GM12878 (cell line): ENCODE data around the gene EDEM3. TPM values are rescaled to one million over a fixed set of nuclear protein-coding genes. Genes with fewer than 3 reads are reported as not detected.

Source experiments
- ATAC-seq: fragments of 200-7000 bp; cut with Tn5 transposase; 3 replicates; pipeline ENCODE4 v1.9.1; 2020; ENCODE audit warnings: mild to moderate bottlenecking, moderate library complexity
- BruUV-seq: library from RNA; stranded (reverse); fragments of 400-500 nt; replicated peaks from 2 replicates; lab custom pipeline; 2021; lab: Mats Ljungman, UMichigan
- CTCF ChIA-PET: fragments of 300-600 bp; sonication (Branson Sonifier 250); formaldehyde crosslinking; extraction: SDS; loops from one replicate; lab custom pipeline; 2021; ENCODE audit warnings: inconsistent platforms; lab: Yijun Ruan, JAX
- POLR2A ChIA-PET: fragments of 350-600 bp; formaldehyde crosslinking; extraction: SDS; loops from one replicate; lab custom pipeline; 2021; ENCODE audit warnings: inconsistent platforms; lab: Charles Lee
- RAD21 ChIA-PET: fragments of 300-600 bp; sonication (Branson Sonifier 250); formaldehyde crosslinking; loops from one replicate; lab custom pipeline; 2023; ENCODE audit warnings: antibody characterized with exemption; ENCODE audit not compliant: unreplicated experiment; lab: Charles Lee
- SMC1A ChIA-PET: fragments of 300-600 bp; sonication (Branson Sonifier 250); formaldehyde crosslinking; loops from one replicate; lab custom pipeline; 2023; ENCODE audit not compliant: unreplicated experiment, uncharacterized antibody; lab: Charles Lee
- DNase-seq: peaks from one replicate; pipeline ENCODE4 v3.0.0-alpha.2; 2011; ENCODE audit warnings: low read depth, low spot score
- FAIRE-seq: peaks from 3 replicates; lab custom pipeline; 2011; peaks lifted over from hg19 to GRCh38; lab: Jason Lieb, UNC
- H2AFZ ChIP-seq: 2 replicates; pipeline ENCODE4 v1.6.0; 2011; ENCODE audit warnings: low read depth, low read length, control low read depth; ENCODE audit not compliant: control insufficient read depth
- H3K27ac ChIP-seq: 2 replicates; pipeline ENCODE4 v1.5.1; 2011; ENCODE audit warnings: control low read depth; ENCODE audit not compliant: control insufficient read depth, insufficient read depth
- H3K27me3 ChIP-seq, 2 experiments: replicated peaks in 1 of 2; 2 replicates each; pipeline versions ENCODE4 v1.6.0 to v1.6.1; 2011; ENCODE audit warnings: low read length in 1 of 2; ENCODE audit not compliant: control insufficient read depth in 2 of 2, insufficient read depth in 2 of 2
- H3K36me3 ChIP-seq, 2 experiments: 2 replicates each; pipeline ENCODE4 v1.5.1; 2011; ENCODE audit warnings: low read length in 1 of 2; ENCODE audit not compliant: control insufficient read depth in 2 of 2, insufficient read depth in 2 of 2
- H3K4me1 ChIP-seq: 2 replicates; pipeline ENCODE4 v1.6.1; 2011; ENCODE audit warnings: mild to moderate bottlenecking, low read length, moderate library complexity, mixed read lengths; ENCODE audit not compliant: control insufficient read depth, insufficient read depth
- H3K4me2 ChIP-seq: 2 replicates; pipeline ENCODE4 v1.6.0; 2011; ENCODE audit warnings: control low read depth; ENCODE audit not compliant: control insufficient read depth, insufficient read depth
- H3K4me3 ChIP-seq: fragments of 200-600 bp; sonication (generic); 2 replicates; pipeline ENCODE4 v1.5.1; 2016
- H3K79me2 ChIP-seq: 2 replicates; pipeline ENCODE4 v1.6.0; 2011; ENCODE audit warnings: low read length; ENCODE audit not compliant: control insufficient read depth, insufficient read depth
- H3K9ac ChIP-seq: 2 replicates; pipeline ENCODE4 v1.8.0; 2011; ENCODE audit warnings: low read length, control low read depth, mixed read lengths; ENCODE audit not compliant: control insufficient read depth, insufficient read depth
- H3K9me3 ChIP-seq: replicated peaks from 3 replicates; pipeline ENCODE4 v1.5.1; 2011; ENCODE audit warnings: mild to moderate bottlenecking, low read length; ENCODE audit not compliant: control insufficient read depth, insufficient read depth
- H4K20me1 ChIP-seq: 2 replicates; pipeline ENCODE4 v1.6.0; 2011; ENCODE audit not compliant: control insufficient read depth, insufficient read depth
- BACH1 ChIP-seq: fragments of 450-650 bp; IDR thresholded peaks from 2 replicates; pipeline ENCODE4 v1.6.1; 2017; ENCODE audit warnings: mild to moderate bottlenecking, borderline replicate concordance
- DPF2 ChIP-seq: fragments of 450-650 bp; IDR thresholded peaks from 2 replicates; pipeline ENCODE4 v1.6.1; 2017; ENCODE audit warnings: mild to moderate bottlenecking
- KDM1A ChIP-seq: fragments of 200-600 bp; sonication (generic); IDR thresholded peaks from 2 replicates; pipeline ENCODE4 v1.6.1; 2016; ENCODE audit warnings: borderline replicate concordance
- RUNX3 ChIP-seq: IDR thresholded peaks from 2 replicates; pipeline ENCODE4 v1.6.1; 2012; ENCODE audit warnings: low read length, inconsistent platforms
- SKIL ChIP-seq: fragments of 450-650 bp; IDR thresholded peaks from 2 replicates; pipeline ENCODE4 v1.6.1; 2017; ENCODE audit warnings: mild to moderate bottlenecking, low read depth, inconsistent platforms; ENCODE audit not compliant: poor library complexity, severe bottlenecking
- USF1 ChIP-seq: IDR thresholded peaks from 2 replicates; pipeline ENCODE4 v1.6.1; 2011; ENCODE audit warnings: borderline replicate concordance, low read depth, mild to moderate bottlenecking, moderate library complexity, mixed read lengths, low read length; ENCODE audit not compliant: insufficient read depth; ENCODE audit errors: extremely low read length
- WGBS: methylation state at CpG from one replicate; pipeline ENCODE4 v1.1.6; 2016; ENCODE audit warnings: low lambda C conversion rate; ENCODE audit not compliant: insufficient replicate concordance, insufficient coverage; ENCODE audit errors: missing lambda C conversion rate; 5-methylcytosine and 5-hydroxymethylcytosine counted together
- in situ Hi-C: fragments of 300-500 bp; cut with MboI; formaldehyde crosslinking; loops from 9 replicates; pipeline ENCODE4 v1.14.3; 2018; ENCODE audit warnings: mixed read lengths
- intact Hi-C: fragments of 100-400 bp; cut with micrococcal nuclease; formaldehyde crosslinking; loops from one replicate; pipeline ENCODE4 v1.14.2; 2022; ENCODE audit not compliant: unreplicated experiment
- polyA plus RNA-seq, 11 experiments: library from polyadenylated mRNA; depleted of rRNA in 4 of 11; unstranded in 6 of 11; stranded (reverse) in 5 of 11; fragments of >200 nt; fragmentation: Nextera tagmentation in 4 of 11; fragmentation: Illumina TruSeq in 1 of 11; extraction: Ambion mirVana in 4 of 11; extraction: Trizol in 1 of 11; gene quantifications; 1 replicate in 1 of 11; 2 replicates in 10 of 11; pipeline versions ENCODE4 v1.2.1 to v1.2.3, GENCODE V29; 2011 to 2016; ENCODE audit warnings: inconsistent platforms in 2 of 11, missing spikeins in 2 of 11, low read depth in 1 of 11
- total RNA-seq, 4 experiments: library from RNA; depleted of rRNA in 3 of 4; stranded (reverse); fragments of >200 nt in 3 of 4; fragmentation: Illumina TruSeq in 1 of 4; extraction: Trizol in 1 of 4; gene quantifications; 2 replicates each; pipeline versions ENCODE4 v1.2.1 to v1.2.3, GENCODE V29; 2013 to 2021
- TF ChIP-seq, protein P1 (sequence below): fragments of 450-650 bp; IDR thresholded peaks from 2 replicates; pipeline ENCODE4 v1.6.1; 2017; ENCODE audit warnings: mild to moderate bottlenecking, moderate library complexity
- TF ChIP-seq, protein P2 (sequence below): fragments of 150-350 bp; IDR thresholded peaks from 2 replicates; pipeline ENCODE4 v1.6.1; 2016; ENCODE audit warnings: low read depth, low read length
- TF ChIP-seq, protein P3 (sequence below): fragments of 450-650 bp; IDR thresholded peaks from 2 replicates; pipeline ENCODE4 v1.6.1; 2018; ENCODE audit warnings: mild to moderate bottlenecking, low read depth, moderate library complexity; ENCODE audit not compliant: partially characterized antibody

Gene EDEM3
- total and polyA plus RNA-seq, 10 of the 15 experiments (the other 5 are each of a cell fraction or from before 2014, with no cell fraction given), result 6.4 to 19.3 (median 14.3) TPM

GRCh38 chr1:184788970-184789369, 34.3 kb upstream of the EDEM3 start:
- ChIA-PET CTCF (interaction anchor here (0.9 to 1.4 kb wide), 2 partner anchors 10 to 16 kb away, joined by 3 to 9 read pairs; no protein-coding TSS in a partner anchor), RAD21 (interaction anchor here (0.5 to 0.6 kb wide), 2 partner anchors 34 to 765 kb away, joined by 3 to 4 read pairs; partner anchors contain the start of gene EDEM3), POLR2A (interaction anchor here (0.6 to 1.0 kb wide), 2 partner anchors 10 to 184 kb away, joined by 3 read pairs; no protein-coding TSS in a partner anchor), SMC1A (interaction anchor here (1.1 to 1.4 kb wide), 4 partner anchors 13 to 53 kb away, joined by 3 to 5 read pairs (median 3); no protein-coding TSS in a partner anchor)
- H4K20me1 ChIP-seq, result no peaks in the 10 kb centered on the region
- H3K4me2 ChIP-seq, result no peak overlapping the region
- DNase-seq (no peak), FAIRE-seq (no peak), ATAC-seq (no peak)
- H3K27ac ChIP-seq, result no peak overlapping the region
- no peaks in the 10 kb centered on the region for H3K27me3 ChIP-seq
- no peaks in the 10 kb centered on the region for H3K36me3 ChIP-seq
- H3K4me3 ChIP-seq, result no peak overlapping the region
- no peak overlapping the region for H2AFZ ChIP-seq
- intact Hi-C loops (no loop called here), in situ Hi-C loops (no loop called here)
- 97% methylated on average over 2 of the region's 2 CpGs for WGBS
- H3K4me1 ChIP-seq, result peaks cover 3% of the 10 kb centered on the region
- no peaks in the 10 kb centered on the region for H3K79me2 ChIP-seq
- no TSS peak for BruUV-seq
- no peak overlapping the region for H3K9ac ChIP-seq
- H3K9me3 ChIP-seq, result peaks cover 5% of the 10 kb centered on the region; the same call in 1 of the 3 replicates
- TF ChIP-seq SKIL (no peak), DPF2 (no peak), RUNX3 (no peak), BACH1 (no peak), USF1 (no peak), KDM1A (no peak)
- TF ChIP-seq, protein P1, sequence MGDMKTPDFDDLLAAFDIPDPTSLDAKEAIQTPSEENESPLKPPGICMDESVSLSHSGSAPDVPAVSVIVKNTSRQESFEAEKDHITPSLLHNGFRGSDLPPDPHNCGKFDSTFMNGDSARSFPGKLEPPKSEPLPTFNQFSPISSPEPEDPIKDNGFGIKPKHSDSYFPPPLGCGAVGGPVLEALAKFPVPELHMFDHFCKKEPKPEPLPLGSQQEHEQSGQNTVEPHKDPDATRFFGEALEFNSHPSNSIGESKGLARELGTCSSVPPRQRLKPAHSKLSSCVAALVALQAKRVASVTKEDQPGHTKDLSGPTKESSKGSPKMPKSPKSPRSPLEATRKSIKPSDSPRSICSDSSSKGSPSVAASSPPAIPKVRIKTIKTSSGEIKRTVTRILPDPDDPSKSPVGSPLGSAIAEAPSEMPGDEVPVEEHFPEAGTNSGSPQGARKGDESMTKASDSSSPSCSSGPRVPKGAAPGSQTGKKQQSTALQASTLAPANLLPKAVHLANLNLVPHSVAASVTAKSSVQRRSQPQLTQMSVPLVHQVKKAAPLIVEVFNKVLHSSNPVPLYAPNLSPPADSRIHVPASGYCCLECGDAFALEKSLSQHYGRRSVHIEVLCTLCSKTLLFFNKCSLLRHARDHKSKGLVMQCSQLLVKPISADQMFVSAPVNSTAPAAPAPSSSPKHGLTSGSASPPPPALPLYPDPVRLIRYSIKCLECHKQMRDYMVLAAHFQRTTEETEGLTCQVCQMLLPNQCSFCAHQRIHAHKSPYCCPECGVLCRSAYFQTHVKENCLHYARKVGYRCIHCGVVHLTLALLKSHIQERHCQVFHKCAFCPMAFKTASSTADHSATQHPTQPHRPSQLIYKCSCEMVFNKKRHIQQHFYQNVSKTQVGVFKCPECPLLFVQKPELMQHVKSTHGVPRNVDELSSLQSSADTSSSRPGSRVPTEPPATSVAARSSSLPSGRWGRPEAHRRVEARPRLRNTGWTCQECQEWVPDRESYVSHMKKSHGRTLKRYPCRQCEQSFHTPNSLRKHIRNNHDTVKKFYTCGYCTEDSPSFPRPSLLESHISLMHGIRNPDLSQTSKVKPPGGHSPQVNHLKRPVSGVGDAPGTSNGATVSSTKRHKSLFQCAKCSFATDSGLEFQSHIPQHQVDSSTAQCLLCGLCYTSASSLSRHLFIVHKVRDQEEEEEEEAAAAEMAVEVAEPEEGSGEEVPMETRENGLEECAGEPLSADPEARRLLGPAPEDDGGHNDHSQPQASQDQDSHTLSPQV, result no peak
- TF ChIP-seq, protein P2, sequence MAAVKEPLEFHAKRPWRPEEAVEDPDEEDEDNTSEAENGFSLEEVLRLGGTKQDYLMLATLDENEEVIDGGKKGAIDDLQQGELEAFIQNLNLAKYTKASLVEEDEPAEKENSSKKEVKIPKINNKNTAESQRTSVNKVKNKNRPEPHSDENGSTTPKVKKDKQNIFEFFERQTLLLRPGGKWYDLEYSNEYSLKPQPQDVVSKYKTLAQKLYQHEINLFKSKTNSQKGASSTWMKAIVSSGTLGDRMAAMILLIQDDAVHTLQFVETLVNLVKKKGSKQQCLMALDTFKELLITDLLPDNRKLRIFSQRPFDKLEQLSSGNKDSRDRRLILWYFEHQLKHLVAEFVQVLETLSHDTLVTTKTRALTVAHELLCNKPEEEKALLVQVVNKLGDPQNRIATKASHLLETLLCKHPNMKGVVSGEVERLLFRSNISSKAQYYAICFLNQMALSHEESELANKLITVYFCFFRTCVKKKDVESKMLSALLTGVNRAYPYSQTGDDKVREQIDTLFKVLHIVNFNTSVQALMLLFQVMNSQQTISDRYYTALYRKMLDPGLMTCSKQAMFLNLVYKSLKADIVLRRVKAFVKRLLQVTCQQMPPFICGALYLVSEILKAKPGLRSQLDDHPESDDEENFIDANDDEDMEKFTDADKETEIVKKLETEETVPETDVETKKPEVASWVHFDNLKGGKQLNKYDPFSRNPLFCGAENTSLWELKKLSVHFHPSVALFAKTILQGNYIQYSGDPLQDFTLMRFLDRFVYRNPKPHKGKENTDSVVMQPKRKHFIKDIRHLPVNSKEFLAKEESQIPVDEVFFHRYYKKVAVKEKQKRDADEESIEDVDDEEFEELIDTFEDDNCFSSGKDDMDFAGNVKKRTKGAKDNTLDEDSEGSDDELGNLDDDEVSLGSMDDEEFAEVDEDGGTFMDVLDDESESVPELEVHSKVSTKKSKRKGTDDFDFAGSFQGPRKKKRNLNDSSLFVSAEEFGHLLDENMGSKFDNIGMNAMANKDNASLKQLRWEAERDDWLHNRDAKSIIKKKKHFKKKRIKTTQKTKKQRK, result no peak
- TF ChIP-seq, protein P3, sequence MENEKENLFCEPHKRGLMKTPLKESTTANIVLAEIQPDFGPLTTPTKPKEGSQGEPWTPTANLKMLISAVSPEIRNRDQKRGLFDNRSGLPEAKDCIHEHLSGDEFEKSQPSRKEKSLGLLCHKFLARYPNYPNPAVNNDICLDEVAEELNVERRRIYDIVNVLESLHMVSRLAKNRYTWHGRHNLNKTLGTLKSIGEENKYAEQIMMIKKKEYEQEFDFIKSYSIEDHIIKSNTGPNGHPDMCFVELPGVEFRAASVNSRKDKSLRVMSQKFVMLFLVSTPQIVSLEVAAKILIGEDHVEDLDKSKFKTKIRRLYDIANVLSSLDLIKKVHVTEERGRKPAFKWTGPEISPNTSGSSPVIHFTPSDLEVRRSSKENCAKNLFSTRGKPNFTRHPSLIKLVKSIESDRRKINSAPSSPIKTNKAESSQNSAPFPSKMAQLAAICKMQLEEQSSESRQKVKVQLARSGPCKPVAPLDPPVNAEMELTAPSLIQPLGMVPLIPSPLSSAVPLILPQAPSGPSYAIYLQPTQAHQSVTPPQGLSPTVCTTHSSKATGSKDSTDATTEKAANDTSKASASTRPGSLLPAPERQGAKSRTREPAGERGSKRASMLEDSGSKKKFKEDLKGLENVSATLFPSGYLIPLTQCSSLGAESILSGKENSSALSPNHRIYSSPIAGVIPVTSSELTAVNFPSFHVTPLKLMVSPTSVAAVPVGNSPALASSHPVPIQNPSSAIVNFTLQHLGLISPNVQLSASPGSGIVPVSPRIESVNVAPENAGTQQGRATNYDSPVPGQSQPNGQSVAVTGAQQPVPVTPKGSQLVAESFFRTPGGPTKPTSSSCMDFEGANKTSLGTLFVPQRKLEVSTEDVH, result no peak
